ENCODE data around the gene MOCS3. TPM values are rescaled to one million over a fixed set of nuclear protein-coding genes. Genes with fewer than 3 reads are reported as not detected.

The MOCS3 gene
- polyA plus RNA-seq, 2 of the 4 experiments (the other 2 are of a cell fraction) = 4.8 to 5.7 TPM

GRCh38 chr20:50968289-50968688, 9.7 kb downstream of the MOCS3 start:
- H3K9me3 ChIP-seq = no peaks in the 10 kb centered on the region
- no peak overlapping the region for H3K4me3 ChIP-seq
- ATAC-seq (no peak), DNase-seq (ENCODE audit: low read depth in 1 of 2, low spot score in 1 of 2) (no peak), FAIRE-seq (no peak)
- H3K4me1 ChIP-seq = no peaks in the 10 kb centered on the region
- no peak overlapping the region for H3K4me2 ChIP-seq
- ChIA-PET CTCF (interaction anchor here (1.6 to 1.9 kb wide), 3 partner anchors 9 to 20 kb away, joined by 4 to 9 read pairs (median 6); partner anchors contain the start of gene MOCS3), POLR2A (interaction anchor here (2.6 kb wide), 1 partner anchor 10 kb away, joined by 11 read pairs; the partner anchor contains the start of genes DPM1 and MOCS3)
- WGBS (ENCODE audit: missing lambda C conversion rate) = 80% methylated on average over 9 of the region's 9 CpGs
- TF ChIP-seq TP53 (CRISPR knock-in tag; IDR thresholded peaks at IDR 0.05) (no peak), CTCF (IDR thresholded peaks at IDR 0.05) (no peak), JUN (IDR thresholded peaks at IDR 0.05) (no peak), FOSB (CRISPR knock-in tag; IDR thresholded peaks at IDR 0.05) (no peak), ZC3H11A (IDR thresholded peaks at IDR 0.05) (no peak), TFCP2L1 (CRISPR knock-in tag; IDR thresholded peaks at IDR 0.05) (no peak), SREBF2 (IDR thresholded peaks at IDR 0.05) (no peak), KDM5A (IDR thresholded peaks at IDR 0.05) (no peak), PHF8 (IDR thresholded peaks at IDR 0.05; ENCODE audit: borderline replicate concordance, low read depth) (no peak), CBX8 (IDR thresholded peaks at IDR 0.05) (no peak), HES2 (IDR thresholded peaks at IDR 0.05) (no peak), NR3C1 (IDR thresholded peaks at IDR 0.05) (no peak)
- no peak overlapping the region for H3K27ac ChIP-seq

- FAIRE-seq (no peak), DNase-seq (ENCODE audit: low read depth in 1 of 2, low spot score in 1 of 2) (no peak), ATAC-seq (no peak)
- H3K9me3 ChIP-seq = no peaks in the 10 kb centered on the region
- CTCF ChIA-PET = interaction anchor here (0.5 to 1.0 kb wide), 2 partner anchors 12 to 176 kb away, joined by 3 read pairs; no protein-coding TSS in a partner anchor
- H3K4me3 ChIP-seq = no peak overlapping the region
- 68% methylated on average over 5 of the region's 5 CpGs for WGBS (ENCODE audit: missing lambda C conversion rate)
- TF ChIP-seq ZC3H11A (IDR thresholded peaks at IDR 0.05) (no peak), ELK1 (IDR thresholded peaks at IDR 0.05; ENCODE audit: low read depth, low read length) (no peak), PHF8 (IDR thresholded peaks at IDR 0.05; ENCODE audit: borderline replicate concordance, low read depth) (no peak), HEYL (CRISPR knock-in tag; IDR thresholded peaks at IDR 0.05) (no peak), GATA3 (IDR thresholded peaks at IDR 0.05; ENCODE audit: borderline replicate concordance) (no peak), CBX2 (IDR thresholded peaks at IDR 0.05; ENCODE audit: borderline replicate concordance, low read depth) (no peak)
- no peaks in the 10 kb centered on the region for H3K4me1 ChIP-seq
- no peak overlapping the region for H3K4me2 ChIP-seq
- H3K27ac ChIP-seq = no peak overlapping the region
- POLR2A ChIA-PET = interaction anchor here (2.6 kb wide), 1 partner anchor 11 kb away, joined by 11 read pairs; the partner anchor contains the start of genes DPM1 and MOCS3
These were observed 10.8 kb downstream of the MOCS3 start for GRCh38 chr20:50969435-50969834.

GRCh38 chr20:50969912-50970311, 11.3 kb downstream of the MOCS3 start:
- FAIRE-seq (no peak), DNase-seq (ENCODE audit: low read depth in 1 of 2, low spot score in 1 of 2) (no peak), ATAC-seq (no peak)
- H3K4me2 ChIP-seq = no peak overlapping the region
- no peak overlapping the region for H3K4me3 ChIP-seq
- POLR2A ChIA-PET = no interaction called here
- no peaks in the 10 kb centered on the region for H3K4me1 ChIP-seq
- no peaks in the 10 kb centered on the region for H3K9me3 ChIP-seq
- no peak overlapping the region for H3K27ac ChIP-seq
- CTCF ChIA-PET = interaction anchor here (0.5 to 1.0 kb wide), 2 partner anchors 12 to 177 kb away, joined by 3 read pairs; no protein-coding TSS in a partner anchor
- 66% methylated on average over 8 of the region's 8 CpGs for WGBS (ENCODE audit: missing lambda C conversion rate)
- TF ChIP-seq ZC3H11A (IDR thresholded peaks at IDR 0.05) (no peak), EHF (CRISPR knock-in tag; IDR thresholded peaks at IDR 0.05) (no peak), RCOR1 (IDR thresholded peaks at IDR 0.05; ENCODE audit: low read depth, low read length) (no peak), JUN (IDR thresholded peaks at IDR 0.05) (no peak), CTCF (IDR thresholded peaks at IDR 0.05) (no peak), HOXB5 (CRISPR knock-in tag; IDR thresholded peaks at IDR 0.05) (no peak), RAD21 (conservative IDR thresholded peaks at IDR 0.05 in 1 of 2, IDR thresholded peaks at IDR 0.05 in 1 of 2) (no peak), ESRRA (IDR thresholded peaks at IDR 0.05; ENCODE audit: borderline replicate concordance, low read length) (no peak), REST (IDR thresholded peaks at IDR 0.05) (no peak), MYC (IDR thresholded peaks at IDR 0.05; ENCODE audit: borderline replicate concordance, low read length) (no peak), RARB (CRISPR knock-in tag; IDR thresholded peaks at IDR 0.05) (no peak), POLR2A (IDR thresholded peaks at IDR 0.05; ENCODE audit: low read length) (no peak), MAX (IDR thresholded peaks at IDR 0.05) (no peak)

All from A549 (cell line).